Endothelial cell of umbilical vein (primary cell): ENCODE measurements around the gene F2RL2. TPM values are rescaled to one million over a fixed set of nuclear protein-coding genes. Genes with fewer than 3 reads are reported as not detected.

Experiments used
- BruUV-seq: library from RNA; stranded (reverse); fragments of 400-500 nt; replicated peaks from 2 replicates; lab custom pipeline; 2021; lab: Mats Ljungman, UMichigan
- CTCF ChIA-PET: fragments of 300-600, 350-600 bp; sonication (Branson Sonifier 250); formaldehyde crosslinking; loops from one replicate; lab custom pipeline; 2021; ENCODE audit warnings: antibody characterized with exemption, inconsistent platforms; lab: Charles Lee
- POLR2A ChIA-PET: fragments of 300-600, 350-600 bp; sonication (Branson Sonifier 250); formaldehyde crosslinking; loops from one replicate; lab custom pipeline; 2021; ENCODE audit warnings: antibody characterized with exemption, inconsistent platforms; lab: Charles Lee
- DNase-seq: peaks from one replicate; pipeline ENCODE4 v3.0.0-alpha.2; 2011; ENCODE audit warnings: low read depth, low spot score
- FAIRE-seq: peaks from 2 replicates; lab custom pipeline; 2011; peaks lifted over from hg19 to GRCh38; lab: Jason Lieb, UNC
- H2AFZ ChIP-seq: 2 replicates; pipeline ENCODE4 v1.6.0; 2012; ENCODE audit warnings: low read depth, low read length, control low read depth, inconsistent platforms
- H3K27ac ChIP-seq: 2 replicates; pipeline ENCODE4 v1.5.1; 2011; ENCODE audit warnings: low read depth, mild to moderate bottlenecking, control low read depth, low read length, moderate library complexity; ENCODE audit not compliant: insufficient read depth
- H3K27me3 ChIP-seq, 2 experiments: 2 replicates each; pipeline versions ENCODE4 v1.6.0 to v1.6.1; 2011; ENCODE audit warnings: low read length in 2 of 2, mixed read lengths in 1 of 2; ENCODE audit not compliant: control insufficient read depth in 2 of 2, insufficient read depth in 2 of 2
- H3K36me3 ChIP-seq, 2 experiments: 2 replicates in 1 of 2; 3 replicates in 1 of 2; pipeline ENCODE4 v1.5.1; 2011; ENCODE audit warnings: low read length in 2 of 2, mild to moderate bottlenecking in 1 of 2, moderate library complexity in 1 of 2; ENCODE audit not compliant: control insufficient read depth in 2 of 2, insufficient read depth in 2 of 2; ENCODE audit errors: extremely low read depth in 1 of 2
- H3K4me1 ChIP-seq: 3 replicates; pipeline ENCODE4 v1.5.1; 2011; ENCODE audit warnings: mild to moderate bottlenecking, low read length; ENCODE audit not compliant: control insufficient read depth, insufficient read depth; ENCODE audit errors: extremely low read depth
- H3K4me2 ChIP-seq: 2 replicates; pipeline ENCODE4 v1.6.1; 2011; ENCODE audit warnings: low read length, control low read depth, mixed read lengths; ENCODE audit not compliant: insufficient read depth
- H3K4me3 ChIP-seq, 3 experiments: fragments of 200-600 bp in 1 of 3; sonication (generic), shearing (Covaris generic) in 1 of 3; replicated peaks in 1 of 3; 2 replicates each; pipeline ENCODE4 v1.5.1; 2011 to 2016; ENCODE audit warnings: control low read depth in 3 of 3, low read length in 3 of 3, mild to moderate bottlenecking in 2 of 3, inconsistent platforms in 1 of 3, low read depth in 1 of 3, moderate library complexity in 1 of 3; ENCODE audit not compliant: insufficient read depth in 1 of 3
- H3K79me2 ChIP-seq: 2 replicates; pipeline ENCODE4 v1.6.0; 2012; ENCODE audit warnings: low read length, inconsistent platforms; ENCODE audit not compliant: control insufficient read depth, insufficient read depth
- H3K9ac ChIP-seq: replicated peaks from 2 replicates; pipeline ENCODE3; 2011; ENCODE audit warnings: low read length, control low read depth; ENCODE audit not compliant: insufficient read depth; ENCODE audit errors: extremely low read depth
- H3K9me1 ChIP-seq: replicated peaks from 3 replicates; pipeline ENCODE4 v1.6.0; 2011; ENCODE audit warnings: mild to moderate bottlenecking, low read length; ENCODE audit not compliant: control insufficient read depth, insufficient read depth; ENCODE audit errors: extremely low read depth
- H3K9me3 ChIP-seq: replicated peaks from 2 replicates; pipeline ENCODE4 v1.5.1; 2012; ENCODE audit warnings: low read length, inconsistent platforms; ENCODE audit not compliant: control insufficient read depth, insufficient read depth
- H4K20me1 ChIP-seq: replicated peaks from 2 replicates; pipeline ENCODE3; 2011; ENCODE audit warnings: mild to moderate bottlenecking, low read length; ENCODE audit not compliant: control insufficient read depth, insufficient read depth; ENCODE audit errors: extremely low read depth
- EZH2 ChIP-seq: IDR thresholded peaks from 2 replicates; pipeline ENCODE4 v1.6.1; 2012; ENCODE audit warnings: borderline replicate concordance, low read depth, mild to moderate bottlenecking, moderate library complexity, low read length, inconsistent platforms; ENCODE audit not compliant: severe bottlenecking
- FOS ChIP-seq: IDR thresholded peaks from 2 replicates; pipeline ENCODE4 v1.6.1; 2011; ENCODE audit warnings: mild to moderate bottlenecking, low read length, moderate library complexity, borderline replicate concordance; ENCODE audit not compliant: insufficient read depth
- GATA2 ChIP-seq: IDR thresholded peaks from 2 replicates; pipeline ENCODE4 v1.7.0; 2011; ENCODE audit warnings: low read depth, mild to moderate bottlenecking, moderate library complexity, mixed read lengths, low read length; ENCODE audit not compliant: insufficient read length, insufficient read depth
- JUN ChIP-seq: IDR thresholded peaks from 2 replicates; pipeline ENCODE4 v1.6.1; 2011; ENCODE audit warnings: borderline replicate concordance, low read depth; ENCODE audit not compliant: insufficient read length, insufficient read depth
- MYC ChIP-seq: IDR thresholded peaks from one replicate; pipeline ENCODE4 v1.6.1; 2011; ENCODE audit warnings: mild to moderate bottlenecking, low read depth, low read length
- POLR2A ChIP-seq: IDR thresholded peaks from 2 replicates; pipeline ENCODE4 v1.6.1; 2012; ENCODE audit warnings: low read depth, mild to moderate bottlenecking, control low read depth, low read length
- POLR2AphosphoS5 ChIP-seq: IDR thresholded peaks from 2 replicates; pipeline ENCODE4 v1.6.1; 2012; ENCODE audit warnings: low read depth, mild to moderate bottlenecking, control low read depth, low read length, moderate library complexity; ENCODE audit not compliant: insufficient read depth
- dilution Hi-C: fragments of 300-500 bp; cut with MboI; formaldehyde crosslinking; loops from one replicate; pipeline ENCODE4 v1.15.0; 2019; ENCODE audit warnings: low sequenced_read_pairs; ENCODE audit not compliant: extremely low pct_ligation_motif_present
- intact Hi-C: fragments of 100-400 bp; cut with micrococcal nuclease; formaldehyde crosslinking; loops from one replicate; pipeline ENCODE4 v1.10.0; 2022
- polyA plus RNA-seq, 4 experiments: library from polyadenylated mRNA; depleted of rRNA in 3 of 4; stranded (reverse) in 3 of 4; unstranded in 1 of 4; fragments of >200 nt; gene quantifications; 2 replicates each; pipeline versions ENCODE4 v1.2.1 to v1.2.3, GENCODE V29; 2011 to 2012; ENCODE audit warnings: missing spikeins in 1 of 4
- total RNA-seq: library from RNA; stranded (reverse); gene quantifications from 2 replicates; pipeline ENCODE4 v1.2.3, GENCODE V29; 2021
- TF ChIP-seq, protein P1 (sequence below), 2 donors: IDR thresholded peaks; 1 replicate in 1 of 2; 2 replicates in 1 of 2; pipeline ENCODE4 v1.5.1; 2011; ENCODE audit warnings: low read length in 2 of 2, mild to moderate bottlenecking in 2 of 2, moderate library complexity in 2 of 2, control low read depth in 1 of 2, inconsistent platforms in 1 of 2, low read depth in 1 of 2; ENCODE audit not compliant: insufficient read depth in 1 of 2; ENCODE audit errors: extremely low read depth in 1 of 2
- TF ChIP-seq, protein P2 (sequence below): IDR thresholded peaks from 2 replicates; pipeline ENCODE4 v1.6.1; 2011; ENCODE audit not compliant: insufficient read depth, insufficient read length

F2RL2 gene
- total and polyA plus RNA-seq, 2 donors (not counting 3 experiments of a cell fraction or from before 2014, with no cell fraction given): 19.8 to 33.3 TPM

DNA sequence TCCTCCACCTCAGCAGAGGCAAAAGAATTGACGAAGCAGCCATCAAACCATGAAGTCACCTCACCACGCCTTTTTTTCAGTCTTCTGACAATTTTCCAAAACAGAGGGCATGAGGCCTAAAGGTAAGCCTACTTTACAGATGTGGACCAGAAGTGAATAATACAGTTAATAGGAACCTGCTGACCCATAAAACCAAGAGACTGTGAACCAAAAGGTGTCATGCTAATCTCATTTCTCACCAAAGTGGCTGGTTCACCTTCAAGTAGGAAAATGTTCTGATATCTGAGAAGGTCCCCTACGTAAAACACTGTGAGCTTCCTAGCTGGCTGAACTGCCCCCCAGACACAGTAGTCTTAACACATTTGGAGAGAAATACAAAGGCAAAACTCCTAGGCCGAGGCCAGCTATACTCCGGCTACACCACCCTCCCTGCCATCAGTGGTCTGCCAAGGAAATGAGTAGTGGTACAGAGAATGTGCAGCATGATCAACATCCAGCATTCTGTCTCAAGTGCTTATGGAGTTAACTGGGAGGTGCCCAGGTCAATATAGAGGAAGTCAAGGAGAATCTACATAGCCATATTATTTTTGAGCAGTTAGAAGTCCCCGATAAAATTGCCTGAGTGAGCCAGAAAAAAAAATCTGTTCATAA, 19.3 kb upstream of the F2RL2 start:
- H3K9me1 ChIP-seq: no peaks in the 10 kb centered on the region
- no peak overlapping the region for H3K4me3 ChIP-seq
- DNase-seq: peak; percentile 82
- H3K36me3 ChIP-seq: no peaks in the 10 kb centered on the region
- H3K4me1 ChIP-seq: peaks cover 34% of the 10 kb centered on the region
- H4K20me1 ChIP-seq: no peaks in the 10 kb centered on the region
- H3K4me2 ChIP-seq: peak overlapping the region; percentile 65
- intact Hi-C loops: loop anchor here (1.0 to 5.0 kb wide), 6 partner anchors 18 to 240 kb away; partner anchors contain the start of gene IQGAP2
- H3K27ac ChIP-seq: peak overlapping the region; percentile 84
- dilution Hi-C loops: no loop called here
- peak; percentile 90 for FAIRE-seq
- peak overlapping the region; percentile 57 for H3K9ac ChIP-seq
- TF ChIP-seq POLR2A: peak; percentile 48
- TF ChIP-seq MYC: no peak
- peak; percentile 66 for TF ChIP-seq FOS
- TF ChIP-seq, protein P1, sequence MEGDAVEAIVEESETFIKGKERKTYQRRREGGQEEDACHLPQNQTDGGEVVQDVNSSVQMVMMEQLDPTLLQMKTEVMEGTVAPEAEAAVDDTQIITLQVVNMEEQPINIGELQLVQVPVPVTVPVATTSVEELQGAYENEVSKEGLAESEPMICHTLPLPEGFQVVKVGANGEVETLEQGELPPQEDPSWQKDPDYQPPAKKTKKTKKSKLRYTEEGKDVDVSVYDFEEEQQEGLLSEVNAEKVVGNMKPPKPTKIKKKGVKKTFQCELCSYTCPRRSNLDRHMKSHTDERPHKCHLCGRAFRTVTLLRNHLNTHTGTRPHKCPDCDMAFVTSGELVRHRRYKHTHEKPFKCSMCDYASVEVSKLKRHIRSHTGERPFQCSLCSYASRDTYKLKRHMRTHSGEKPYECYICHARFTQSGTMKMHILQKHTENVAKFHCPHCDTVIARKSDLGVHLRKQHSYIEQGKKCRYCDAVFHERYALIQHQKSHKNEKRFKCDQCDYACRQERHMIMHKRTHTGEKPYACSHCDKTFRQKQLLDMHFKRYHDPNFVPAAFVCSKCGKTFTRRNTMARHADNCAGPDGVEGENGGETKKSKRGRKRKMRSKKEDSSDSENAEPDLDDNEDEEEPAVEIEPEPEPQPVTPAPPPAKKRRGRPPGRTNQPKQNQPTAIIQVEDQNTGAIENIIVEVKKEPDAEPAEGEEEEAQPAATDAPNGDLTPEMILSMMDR (IDR thresholded peaks at IDR 0.05; ENCODE audit: extremely low read depth in 1 of 2, insufficient read depth in 1 of 2, low read depth in 1 of 2, low read length in 2 of 2): no peak
- TF ChIP-seq, protein P2, sequence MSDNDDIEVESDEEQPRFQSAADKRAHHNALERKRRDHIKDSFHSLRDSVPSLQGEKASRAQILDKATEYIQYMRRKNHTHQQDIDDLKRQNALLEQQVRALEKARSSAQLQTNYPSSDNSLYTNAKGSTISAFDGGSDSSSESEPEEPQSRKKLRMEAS: no peak
- TF ChIP-seq EZH2: no peak
- peak; percentile 39 for TF ChIP-seq JUN
- peak; percentile 31 for TF ChIP-seq GATA2
- TF ChIP-seq POLR2AphosphoS5: peak; percentile 52
- H3K27me3 ChIP-seq: no peaks in the 10 kb centered on the region
- no peaks in the 10 kb centered on the region for H3K9me3 ChIP-seq
- ChIA-PET POLR2A (interaction anchor here (0.6 to 1.0 kb wide), 3 partner anchors 39 to 50 kb away, joined by 3 to 4 read pairs (median 3); no protein-coding TSS in a partner anchor), CTCF (interaction anchor here (0.7 to 5.1 kb wide), 14 partner anchors 11 to 132 kb away, joined by 3 to 126 read pairs (median 4); no protein-coding TSS in a partner anchor)
- TSS peak; percentile 95 for BruUV-seq
- H2AFZ ChIP-seq: peak overlapping the region; percentile 2
- H3K79me2 ChIP-seq: no peaks in the 10 kb centered on the region
